Amygdala (tissue), 56 donors: ENCODE measurements around the gene NCKAP5.

ENCODE experiments used
- DNase-seq, 56 donors: peaks; one replicate each; lab custom pipeline; 2025; lab: John Stamatoyannopoulos, UW

NCKAP5 gene

GRCh38 chr2:133434959-133435668, 133.1 kb downstream of the NCKAP5 start:
- peak in 2 of 56 donors; percentile 5 to 37 for DNase-seq

GRCh38 chr2:133433455-133434451, 134.5 kb downstream of the NCKAP5 start:
- DNase-seq, result no peak

GRCh38 chr2:133432778-133433177, 135.5 kb downstream of the NCKAP5 start:
- no peak for DNase-seq

- DNase-seq, result no peak
Measured at GRCh38 chr2:133431289-133431688, 137.0 kb downstream of the NCKAP5 start.

GRCh38 chr2:133426791-133427190, 141.5 kb downstream of the NCKAP5 start:
- DNase-seq, result no peak

GRCh38 chr2:133425612-133426011, 142.7 kb downstream of the NCKAP5 start:
- DNase-seq, result no peak

- DNase-seq, result no peak
Measured at GRCh38 chr2:133424876-133425275, 143.4 kb downstream of the NCKAP5 start.

- DNase-seq, result no peak
Measured at GRCh38 chr2:133422931-133423351, 145.3 kb downstream of the NCKAP5 start.

GRCh38 chr2:133421516-133422324, 146.5 kb downstream of the NCKAP5 start:
- peak in 10 of 56 donors; percentile 1 to 32 (median 7) for DNase-seq

- no peak for DNase-seq
Measured at GRCh38 chr2:133420788-133421187, 147.5 kb downstream of the NCKAP5 start.

GRCh38 chr2:133418671-133419070, 149.6 kb downstream of the NCKAP5 start:
- DNase-seq, result no peak

- DNase-seq, result no peak
Measured at GRCh38 chr2:133418021-133418420, 150.2 kb downstream of the NCKAP5 start.

GRCh38 chr2:133417415-133417814, 150.8 kb downstream of the NCKAP5 start:
- no peak for DNase-seq

- DNase-seq, result no peak
Measured at GRCh38 chr2:133416736-133417135, 151.5 kb downstream of the NCKAP5 start.

- no peak for DNase-seq
Measured at GRCh38 chr2:133416146-133416545, 152.1 kb downstream of the NCKAP5 start.

GRCh38 chr2:133415210-133415876, 152.9 kb downstream of the NCKAP5 start:
- peak in 11 of 56 donors; percentile 1 to 24 (median 12) for DNase-seq

GRCh38 chr2:133414486-133415209, 153.6 kb downstream of the NCKAP5 start:
- DNase-seq, result no peak

- no peak for DNase-seq
Measured at GRCh38 chr2:133413863-133414262, 154.4 kb downstream of the NCKAP5 start.

- no peak for DNase-seq
Measured at GRCh38 chr2:133412694-133413093, 155.6 kb downstream of the NCKAP5 start.
